ENCODE measurements around the gene ATP6V0C.

The ATP6V0C gene

DNA sequence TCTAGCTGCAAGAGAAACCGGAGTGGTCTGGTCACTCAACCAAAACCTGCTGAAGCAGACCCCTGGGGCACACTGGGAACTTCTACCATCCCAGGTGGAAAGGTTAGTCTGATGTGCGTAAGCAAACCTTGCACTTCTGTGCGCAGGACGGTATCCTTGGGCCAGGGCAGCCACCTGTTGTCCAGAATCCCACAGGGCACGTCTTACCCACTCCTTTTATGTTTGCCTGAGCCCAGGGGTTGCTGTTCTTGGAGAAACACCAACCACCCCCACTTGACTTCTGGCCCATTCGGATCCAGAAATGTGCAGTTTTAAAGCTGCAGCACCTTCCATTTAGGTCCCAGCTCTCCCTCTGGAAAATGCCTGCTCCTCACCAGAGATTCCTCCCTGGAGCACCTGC is 20.1 kb upstream of the ATP6V0C start:
- no peak for DNase-seq

DNA sequence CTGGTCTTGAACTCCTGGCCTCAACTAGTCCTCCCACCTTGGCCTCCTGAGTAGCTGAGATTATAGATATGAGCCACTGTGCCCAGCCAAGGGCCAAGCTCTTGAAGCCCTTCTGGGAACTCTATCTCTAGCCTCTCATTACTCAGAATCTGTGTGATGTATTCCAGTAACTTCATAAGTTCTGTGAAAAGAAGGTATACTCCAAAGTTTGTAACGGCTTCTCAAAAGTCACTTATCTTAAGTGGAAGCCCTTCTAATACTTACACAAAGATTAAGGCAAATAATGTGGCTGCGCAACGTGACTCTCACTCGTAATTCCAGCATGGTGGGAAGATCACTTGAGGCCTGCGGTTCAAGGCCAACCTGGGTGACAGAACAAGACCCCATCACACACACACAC is 19.1 kb upstream of the ATP6V0C start:
- DNase-seq, result no peak

DNA sequence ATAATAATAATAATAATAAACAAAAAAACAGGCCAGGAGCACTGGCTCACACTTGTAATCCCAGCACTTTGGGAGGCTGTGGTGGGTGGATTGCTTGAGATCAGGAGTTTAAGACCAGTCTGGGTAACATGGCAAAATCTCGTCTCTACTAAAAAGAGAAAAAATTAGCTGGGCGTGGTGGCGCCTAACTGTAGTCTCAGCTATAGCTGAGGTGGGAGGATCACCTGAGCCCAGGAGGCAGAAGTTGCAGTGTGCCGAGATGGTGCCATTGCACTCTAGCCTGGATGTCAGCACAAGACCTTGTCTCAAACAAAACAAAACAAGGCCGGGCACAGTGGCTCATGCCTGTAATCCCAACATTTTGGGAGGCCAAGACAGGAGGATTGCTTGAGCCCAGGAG is 18.7 kb upstream of the ATP6V0C start:
- DNase-seq, result no peak

DNA sequence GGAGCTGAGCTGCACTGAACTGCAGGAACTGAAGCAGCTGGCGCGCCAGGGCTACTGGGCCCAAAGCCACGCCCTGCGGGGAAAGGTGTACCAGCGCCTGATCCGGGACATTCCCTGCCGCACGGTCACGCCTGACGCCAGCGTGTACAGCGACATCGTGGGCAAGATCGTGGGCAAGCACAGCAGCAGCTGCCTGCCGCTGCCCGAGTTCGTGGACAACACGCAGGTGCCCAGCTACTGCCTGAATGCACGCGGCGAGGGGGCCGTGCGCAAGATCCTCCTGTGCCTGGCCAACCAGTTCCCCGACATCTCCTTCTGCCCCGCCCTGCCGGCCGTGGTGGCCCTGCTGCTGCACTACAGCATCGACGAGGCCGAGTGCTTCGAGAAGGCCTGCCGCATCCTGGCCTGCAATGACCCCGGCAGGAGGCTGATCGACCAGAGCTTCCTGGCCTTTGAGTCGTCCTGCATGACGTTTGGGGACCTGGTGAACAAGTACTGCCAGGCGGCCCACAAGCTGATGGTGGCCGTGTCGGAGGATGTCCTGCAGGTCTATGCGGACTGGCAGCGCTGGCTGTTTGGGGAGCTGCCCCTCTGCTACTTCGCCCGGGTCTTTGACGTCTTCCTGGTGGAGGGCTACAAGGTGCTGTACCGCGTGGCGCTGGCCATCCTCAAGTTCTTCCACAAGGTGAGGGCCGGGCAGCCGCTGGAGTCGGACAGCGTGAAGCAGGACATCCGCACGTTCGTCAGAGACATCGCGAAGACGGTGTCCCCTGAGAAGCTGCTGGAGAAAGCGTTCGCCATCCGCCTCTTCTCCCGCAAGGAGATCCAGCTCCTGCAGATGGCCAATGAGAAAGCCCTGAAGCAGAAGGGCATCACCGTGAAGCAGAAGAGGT is 17.3 kb upstream of the ATP6V0C start:
- no peak for DNase-seq

DNA sequence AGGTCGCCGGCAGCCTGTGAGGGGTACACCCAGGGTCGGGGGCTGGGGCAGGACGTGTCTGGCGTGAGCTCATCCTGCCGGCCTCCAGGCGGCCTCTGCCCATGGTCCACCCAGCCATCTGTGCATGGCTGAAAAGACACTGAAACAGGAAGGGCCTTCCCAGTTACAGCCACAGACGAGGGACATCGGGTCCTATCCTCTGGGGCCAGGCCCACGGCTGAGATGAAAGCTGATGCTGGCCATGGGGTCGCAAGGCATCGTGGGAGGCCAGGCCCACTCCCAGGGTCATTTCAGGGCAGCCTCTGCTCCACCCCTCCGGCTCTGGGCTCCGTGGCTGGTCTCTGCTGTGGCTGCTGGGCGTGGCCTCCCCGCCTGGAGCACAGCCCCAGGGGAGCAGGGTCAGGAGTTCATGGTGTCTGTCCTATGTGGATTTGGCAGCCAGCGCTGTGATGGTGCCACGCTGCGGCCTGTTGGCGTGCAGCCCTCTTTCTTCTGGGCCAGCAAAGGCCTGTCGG is 16.6 kb upstream of the ATP6V0C start:
- DNase-seq, result no peak

DNA sequence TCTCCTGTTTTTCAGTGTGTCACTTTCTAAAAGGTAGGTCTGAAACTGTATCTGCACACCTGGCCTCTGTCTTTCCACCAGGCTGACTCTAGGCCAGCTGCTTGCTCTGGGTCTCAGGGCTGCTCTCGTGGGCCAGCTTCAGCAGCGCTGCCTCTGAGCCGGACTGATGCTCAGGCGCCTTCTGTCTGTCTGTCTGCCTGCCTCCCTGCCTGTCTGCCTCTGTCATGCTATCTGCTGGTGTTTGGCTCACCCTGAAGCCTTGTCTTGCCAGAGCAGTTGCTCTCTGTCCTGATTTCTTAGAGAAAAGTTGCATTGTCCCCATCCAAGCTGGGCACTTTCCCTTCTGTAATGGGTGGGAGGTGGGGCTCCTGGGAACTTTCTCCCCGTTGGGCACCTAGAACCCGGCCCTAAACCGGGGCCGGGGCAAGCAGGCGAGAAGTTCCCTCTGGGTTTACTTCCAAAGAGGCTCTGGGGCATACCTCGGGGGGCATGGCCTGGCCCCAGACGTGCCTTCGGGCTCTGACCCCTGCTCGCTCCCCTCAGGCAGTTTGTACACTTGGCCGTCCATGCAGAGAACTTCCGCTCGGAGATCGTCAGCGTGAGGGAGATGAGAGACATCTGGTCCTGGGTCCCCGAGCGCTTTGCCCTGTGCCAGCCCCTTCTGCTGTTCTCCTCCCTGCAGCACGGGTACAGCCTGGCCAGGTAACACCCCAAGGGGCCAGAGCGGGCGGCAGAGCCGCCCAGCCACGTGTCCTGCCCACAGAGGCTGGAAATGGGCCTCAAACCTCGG is 15.9 kb upstream of the ATP6V0C start:
- DNase-seq, result no peak

DNA sequence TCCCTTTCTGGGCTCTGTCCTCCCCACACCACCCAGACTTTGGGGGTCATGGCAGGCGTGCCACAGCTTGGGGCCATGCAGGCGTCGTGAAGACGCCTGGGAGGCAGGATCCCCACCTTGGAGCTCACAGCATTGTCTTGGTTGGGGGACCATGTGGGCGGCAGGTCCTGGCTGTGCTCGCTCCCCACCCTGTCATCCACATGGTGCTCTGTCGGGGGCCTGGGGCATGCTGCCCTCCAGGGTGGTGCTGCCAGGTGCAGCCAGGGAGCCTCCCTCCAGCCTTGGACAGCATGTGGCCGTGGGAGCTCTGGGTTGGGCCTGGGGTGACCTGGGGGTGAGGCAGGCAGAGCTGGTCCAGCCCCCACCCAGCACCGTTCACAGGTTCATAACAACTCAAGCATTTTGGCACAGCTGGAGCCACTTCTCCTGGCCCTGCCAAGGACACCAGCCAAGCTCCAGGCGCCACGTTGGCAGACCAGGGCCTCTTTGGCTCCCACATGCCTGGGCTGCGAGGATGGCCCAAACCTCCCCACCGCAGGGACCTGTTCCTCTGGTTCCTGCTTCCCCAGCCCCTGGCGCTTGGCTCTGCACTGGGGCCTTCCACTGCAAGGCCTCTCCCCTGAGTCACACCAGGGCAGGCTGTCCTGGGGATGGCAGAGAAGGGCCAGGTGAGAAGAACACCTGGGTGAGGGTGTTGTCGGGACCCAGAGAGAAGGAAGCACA is 15.1 kb upstream of the ATP6V0C start:
- no peak for DNase-seq

DNA sequence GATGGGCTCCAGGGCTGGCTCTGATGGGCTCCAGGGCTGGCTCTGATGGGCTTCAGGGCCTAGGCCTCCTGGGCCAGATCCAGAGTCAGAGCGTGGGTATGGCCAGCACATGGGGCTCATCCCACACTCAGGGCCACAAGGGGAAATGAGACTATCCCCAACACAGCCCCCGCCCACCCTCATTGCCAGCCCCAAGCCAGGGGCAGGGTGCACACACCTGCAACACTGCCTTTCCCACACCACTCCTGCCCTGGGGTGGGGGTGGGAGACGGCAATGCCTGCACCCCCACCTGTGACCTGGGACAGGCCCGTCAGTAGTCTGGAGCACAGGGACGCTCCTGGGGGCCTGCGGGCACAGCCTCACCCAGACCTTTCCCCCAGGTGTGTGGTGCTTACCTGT is 14.3 kb upstream of the ATP6V0C start:
- DNase-seq, result no peak

DNA sequence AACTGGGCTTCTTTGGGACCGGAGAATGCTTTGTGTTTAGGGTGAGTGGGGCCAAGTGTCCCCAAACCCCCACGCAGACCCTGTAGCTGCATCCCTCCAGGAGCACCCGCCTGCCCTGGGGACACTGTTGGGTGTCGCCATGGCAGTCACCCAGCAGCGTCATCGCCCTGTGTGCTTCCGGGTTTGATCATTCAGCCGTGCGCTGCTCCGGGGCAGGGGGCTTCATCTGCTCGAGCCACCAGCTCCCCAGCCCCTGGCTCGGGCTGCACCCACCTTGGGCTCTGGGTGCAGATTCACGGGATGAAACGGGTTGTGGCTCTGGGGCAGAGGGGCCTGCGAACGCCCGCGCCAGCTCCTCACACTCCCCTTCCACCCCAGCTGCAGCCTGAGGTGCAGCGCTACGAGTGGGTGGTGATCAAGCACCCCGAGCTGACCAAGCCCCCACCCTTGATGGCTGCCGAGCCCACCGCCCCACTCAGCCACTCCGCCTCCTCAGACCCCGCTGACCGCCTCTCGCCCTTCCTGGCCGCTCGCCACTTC is 13.8 kb upstream of the ATP6V0C start:
- DNase-seq, result no peak

DNA sequence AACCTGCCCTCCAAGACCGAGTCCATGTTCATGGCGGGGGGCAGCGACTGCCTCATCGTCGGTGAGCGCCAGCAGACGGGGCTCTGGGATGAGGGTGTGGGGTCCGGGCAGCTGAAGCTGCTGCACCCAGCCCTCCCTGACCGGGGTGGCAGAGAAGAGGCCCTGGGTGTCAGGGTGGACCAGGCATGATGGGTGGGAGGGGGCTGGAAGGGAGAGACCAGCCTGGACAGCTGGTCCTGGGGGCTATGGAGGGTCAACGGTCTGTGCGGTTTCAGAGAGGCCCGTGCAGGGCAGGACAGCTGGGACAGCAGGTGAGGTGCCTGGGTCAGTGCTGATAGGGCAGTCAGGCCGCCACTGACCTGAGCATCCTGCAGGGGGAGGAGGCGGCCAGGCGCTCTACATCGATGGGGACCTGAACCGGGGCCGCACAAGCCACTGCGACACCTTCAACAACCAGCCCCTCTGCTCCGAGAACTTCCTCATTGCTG is 13.3 kb upstream of the ATP6V0C start:
- DNase-seq, result no peak

DNA sequence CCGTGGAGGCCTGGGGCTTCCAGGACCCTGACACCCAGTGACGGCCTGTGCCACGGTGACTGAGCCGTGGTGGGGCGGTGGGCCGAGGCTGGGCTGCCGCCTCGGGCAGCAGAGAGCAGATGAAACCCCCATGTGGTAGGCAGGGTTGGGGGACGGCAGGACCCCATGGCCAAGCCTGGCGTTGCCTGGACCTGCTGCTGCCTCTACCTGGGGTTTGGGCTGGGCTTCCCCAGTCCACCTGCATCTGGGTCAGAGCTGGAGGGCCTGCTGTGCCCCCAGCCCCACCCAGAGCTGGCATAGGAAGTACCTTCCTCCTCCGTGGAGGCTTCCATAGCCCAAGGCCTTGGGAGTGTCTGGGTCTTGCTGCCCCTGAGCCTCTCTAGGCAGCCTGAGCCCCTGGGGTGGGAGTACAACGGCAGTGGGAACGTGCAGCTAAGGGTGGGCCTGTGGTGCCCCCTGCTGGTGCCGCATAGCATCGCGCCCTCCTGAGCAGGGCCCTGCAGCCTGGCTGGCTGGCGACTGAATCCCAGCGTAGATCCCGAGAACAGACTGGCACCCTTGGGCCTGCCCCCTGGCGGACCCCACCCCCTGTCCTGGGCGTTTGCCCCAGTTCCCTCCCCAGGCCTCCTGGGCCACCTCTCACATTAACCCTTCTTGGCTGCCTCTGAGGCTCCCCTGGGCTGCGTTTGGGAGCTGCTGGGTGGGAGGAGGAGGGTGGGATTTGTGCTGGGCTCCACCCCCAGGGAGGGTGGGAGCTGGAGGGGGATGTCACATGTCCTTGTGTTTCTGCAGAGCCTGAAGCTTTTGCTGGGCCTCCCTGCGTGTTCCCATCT is 12.6 kb upstream of the ATP6V0C start:
- DNase-seq, result peak; percentile 82 to 83

DNA sequence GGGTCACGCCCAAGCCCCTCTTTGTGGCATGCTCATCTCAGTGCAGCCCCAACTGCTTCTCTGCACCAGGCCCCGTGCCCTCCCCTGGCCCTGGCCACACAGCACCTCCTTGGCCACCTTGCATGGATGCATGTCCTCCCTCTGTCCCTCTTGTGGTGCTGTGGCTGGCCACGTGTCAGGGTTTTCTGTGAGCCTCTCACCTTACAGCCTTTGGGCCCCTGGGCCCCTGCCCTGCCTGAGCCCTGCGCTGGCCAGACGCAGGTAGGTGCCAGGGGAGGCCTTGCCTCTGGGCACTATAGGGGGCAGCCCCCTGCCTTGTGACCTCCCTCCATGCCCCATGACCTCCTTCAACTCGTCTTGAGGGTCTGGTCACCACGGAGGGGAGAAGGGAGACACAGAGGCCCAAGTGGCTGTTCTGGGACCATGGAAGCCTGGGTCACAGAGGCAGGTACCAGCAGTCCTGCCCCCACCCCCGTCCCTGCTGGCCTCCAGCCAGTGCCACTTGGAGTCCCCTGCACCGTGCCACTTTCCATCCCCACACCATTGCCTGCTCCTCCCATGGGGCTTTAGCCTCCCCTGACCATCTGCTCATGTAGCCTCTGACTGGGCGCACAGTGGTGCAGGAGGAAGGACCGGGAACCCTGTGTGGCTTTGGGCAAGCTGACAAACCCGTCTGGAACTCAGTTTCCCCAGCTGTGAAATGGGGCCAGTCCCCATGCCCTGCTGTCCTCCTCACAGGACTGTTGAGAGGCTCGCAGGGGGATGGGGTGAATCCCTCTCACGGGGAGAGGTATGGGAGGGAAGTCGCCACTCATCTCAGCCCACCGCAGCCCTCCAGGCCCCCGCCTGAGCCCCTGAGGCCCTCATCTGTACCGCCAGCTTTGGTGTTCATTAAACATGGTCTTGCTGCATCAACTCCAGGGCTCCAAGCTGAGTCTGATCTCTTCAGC is 11.5 kb upstream of the ATP6V0C start:
- no peak for DNase-seq

DNA sequence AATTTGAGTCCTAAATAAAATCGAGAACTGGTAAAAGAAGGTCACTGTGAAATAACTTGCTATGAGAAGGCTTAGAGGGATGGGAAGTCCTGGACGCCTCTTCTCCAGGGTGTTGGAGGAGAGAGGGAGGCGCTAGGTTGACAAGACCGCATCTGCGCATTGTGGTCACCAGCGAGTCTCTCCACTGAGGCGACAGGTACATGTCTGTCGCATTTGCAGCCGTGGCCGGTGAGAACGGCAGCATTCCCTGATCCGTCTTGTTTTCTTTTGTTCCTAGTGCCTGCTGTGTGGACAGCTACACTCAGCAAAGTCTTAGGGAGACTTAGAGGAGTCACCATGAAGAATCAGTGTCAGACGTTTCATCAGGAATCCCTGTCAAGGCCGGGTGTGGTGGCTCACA is 8.1 kb upstream of the ATP6V0C start:
- DNase-seq, result no peak

DNA sequence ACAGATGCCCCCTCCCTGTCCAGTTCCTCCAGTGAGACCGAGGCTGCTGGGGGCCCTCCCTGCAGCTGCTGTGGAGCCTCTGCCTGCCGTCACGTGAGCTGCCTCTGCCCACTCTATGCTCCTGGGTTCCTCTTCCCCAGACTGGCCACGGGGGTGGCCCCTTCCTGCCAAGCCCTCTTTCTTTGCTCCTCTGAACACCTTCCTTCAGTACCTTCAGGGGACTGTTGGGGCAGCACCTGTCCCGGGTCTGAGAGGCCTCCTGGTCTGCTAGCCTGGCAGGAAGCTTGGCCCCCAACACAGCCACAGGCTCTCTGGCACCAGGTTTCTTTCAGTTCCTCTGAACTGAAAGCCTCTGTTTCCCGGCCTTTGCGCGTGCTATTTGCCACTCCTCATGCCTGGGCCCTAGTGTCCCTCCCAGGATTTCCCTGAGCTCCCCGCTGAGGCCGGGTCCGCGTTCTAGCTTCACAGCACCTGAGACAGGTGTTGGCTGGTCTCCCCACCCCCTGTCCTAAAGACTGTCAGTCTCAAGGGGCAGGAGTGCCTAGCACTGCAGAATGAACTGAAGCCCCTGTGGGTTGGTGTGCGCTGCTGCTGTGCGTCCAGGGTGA is 6.6 kb upstream of the ATP6V0C start:
- DNase-seq, result no peak

DNA sequence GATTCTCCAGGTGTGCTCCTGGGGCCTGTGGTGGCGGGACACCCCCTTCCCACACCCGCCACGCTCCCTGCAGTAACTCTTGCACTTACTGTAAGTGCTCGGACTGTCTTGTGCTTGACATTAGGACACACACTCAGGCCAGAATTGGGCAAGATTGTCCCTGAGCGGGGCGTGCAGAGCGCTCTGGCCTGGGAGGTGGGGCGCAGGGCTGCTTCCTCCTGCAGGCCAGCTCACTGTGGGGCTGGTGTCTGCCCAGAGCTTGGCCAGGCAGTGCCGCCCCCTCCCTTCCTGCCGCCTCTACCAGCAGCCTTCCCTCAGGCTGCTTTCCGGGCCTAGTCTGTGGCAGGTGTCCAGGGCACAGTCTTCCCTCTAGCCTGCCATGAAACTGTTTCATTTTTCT is 6.1 kb upstream of the ATP6V0C start:
- DNase-seq, result no peak

DNA sequence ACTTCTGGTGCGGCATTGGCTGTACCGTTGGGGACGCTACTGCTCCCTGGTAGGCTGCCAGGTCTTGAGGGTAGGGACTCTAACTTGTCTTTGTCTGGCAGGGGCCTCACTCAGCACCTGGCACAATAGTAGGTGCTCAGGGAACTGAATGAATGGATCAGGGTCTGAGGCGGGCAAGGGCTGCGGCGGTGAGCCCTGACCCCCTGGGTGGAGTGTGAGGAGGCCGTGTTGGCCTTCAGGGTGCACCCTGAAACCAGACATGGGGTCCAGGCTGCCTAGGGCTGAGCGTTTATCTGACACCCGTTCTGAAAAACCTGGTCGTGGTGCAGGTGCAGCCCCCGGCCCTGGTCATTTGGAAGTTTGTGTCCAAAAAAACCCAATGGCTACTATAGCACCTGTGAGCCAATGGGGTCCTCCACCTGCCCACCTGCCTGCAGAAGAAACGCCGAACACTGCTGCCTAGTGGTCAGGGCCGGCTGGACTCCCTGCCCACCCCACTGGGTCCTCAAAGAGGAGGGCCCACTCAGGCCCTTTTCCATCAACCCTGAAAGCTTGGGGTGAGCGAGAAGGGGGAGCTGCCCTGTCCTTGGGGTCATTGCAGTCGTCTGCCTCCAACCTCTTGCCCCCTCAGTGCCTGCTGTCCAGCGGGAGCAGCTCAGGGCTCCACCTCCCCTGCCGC is 4.9 kb upstream of the ATP6V0C start:
- DNase-seq, result no peak

DNA sequence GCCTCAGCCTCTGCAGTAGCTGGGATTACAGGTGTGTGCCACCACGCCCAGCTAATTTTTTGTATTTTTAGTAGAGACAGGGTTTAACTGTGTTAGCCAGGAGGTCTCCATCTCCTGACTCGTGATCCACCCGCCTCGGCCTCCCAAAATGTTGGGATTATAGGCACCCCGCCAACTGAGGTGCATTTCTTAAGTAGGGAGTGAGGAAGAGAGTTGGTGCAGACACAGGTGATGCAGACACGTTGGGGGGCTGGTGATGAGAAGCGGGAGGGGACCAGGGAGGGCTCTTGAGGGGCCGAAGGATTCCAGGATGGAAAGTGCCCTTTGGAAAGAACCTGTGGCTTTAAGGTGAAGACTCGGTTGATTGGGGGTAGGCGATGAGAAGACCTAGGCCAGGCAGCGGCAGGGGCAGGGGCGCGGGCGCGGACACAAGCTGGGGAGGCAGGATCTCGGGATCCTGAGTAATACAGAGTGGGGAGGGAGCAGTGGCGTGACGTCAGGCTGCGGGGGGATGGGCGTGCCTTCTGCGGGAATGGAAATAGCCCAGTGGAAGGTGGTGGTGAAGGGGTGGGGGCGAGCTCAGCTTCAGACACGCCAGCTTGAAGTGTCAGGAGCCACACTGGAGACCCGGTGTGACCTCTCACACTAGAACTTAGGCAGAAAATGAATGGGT is 2.5 kb upstream of the ATP6V0C start:
- DNase-seq, result no peak

DNA sequence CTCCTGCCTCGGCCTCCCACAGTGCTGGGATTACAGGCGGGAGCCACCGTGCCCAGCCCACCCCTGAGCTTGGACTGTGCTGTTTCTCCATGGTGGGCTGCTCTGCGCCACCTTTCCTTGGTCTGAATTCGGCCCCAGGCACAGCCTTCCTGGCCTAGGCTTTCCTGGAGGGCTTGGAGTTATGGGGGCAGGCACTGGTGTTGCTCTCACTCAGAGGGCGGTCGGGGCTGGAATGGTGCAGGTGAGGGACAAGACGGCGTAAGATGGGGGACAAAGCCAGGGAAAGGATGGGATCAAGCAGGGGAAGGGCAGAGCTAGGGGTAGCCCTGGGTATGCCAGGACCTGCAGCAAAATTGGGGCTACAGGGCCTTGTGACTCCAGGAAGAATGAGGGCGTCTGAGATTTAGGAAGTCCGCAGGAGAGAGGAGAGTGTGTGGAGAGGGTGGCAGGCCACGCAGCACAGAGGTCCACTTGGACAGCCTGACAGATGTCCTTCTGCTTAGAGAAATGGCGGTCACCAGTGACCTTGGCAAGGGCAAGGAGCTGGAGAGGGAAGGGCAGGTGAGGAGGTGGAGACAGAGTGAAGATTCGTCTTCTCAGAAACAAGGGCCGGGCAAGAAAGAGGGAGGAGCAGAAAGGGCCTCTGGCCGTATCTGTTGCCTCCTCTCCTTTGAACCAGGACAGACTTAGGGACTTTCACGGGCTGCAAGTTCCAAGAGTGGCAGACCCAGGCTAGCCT is 1.6 kb upstream of the ATP6V0C start:
- DNase-seq, result no peak
